ENCODE results near the gene POLR2E.

- TF ChIP-seq MXI1 (IDR thresholded peaks at IDR 0.05; ENCODE audit: low read depth, low read length) = no peak
- TF ChIP-seq CTCF (IDR thresholded peaks at IDR 0.05) = no peak
- no peak for TF ChIP-seq REST (IDR thresholded peaks at IDR 0.05; ENCODE audit: low read depth, low read length)
- no peak for TF ChIP-seq SIN3A (IDR thresholded peaks at IDR 0.05; ENCODE audit: borderline replicate concordance, low read depth, low read length)
Observed at GRCh38 chr19:1094655-1094977, 559 bp downstream of the POLR2E start.
